GM21576 (cell line): Measurements from ENCODE around the gene PAXIP1.

ENCODE experiments used
- ATAC-seq: cut with Tn5 transposase; IDR thresholded peaks from one replicate; pipeline ENCODE4 v1.9.1; 2021; ENCODE audit warnings: mild to moderate bottlenecking, moderate library complexity; ENCODE audit not compliant: unreplicated experiment

The PAXIP1 gene

DNA sequence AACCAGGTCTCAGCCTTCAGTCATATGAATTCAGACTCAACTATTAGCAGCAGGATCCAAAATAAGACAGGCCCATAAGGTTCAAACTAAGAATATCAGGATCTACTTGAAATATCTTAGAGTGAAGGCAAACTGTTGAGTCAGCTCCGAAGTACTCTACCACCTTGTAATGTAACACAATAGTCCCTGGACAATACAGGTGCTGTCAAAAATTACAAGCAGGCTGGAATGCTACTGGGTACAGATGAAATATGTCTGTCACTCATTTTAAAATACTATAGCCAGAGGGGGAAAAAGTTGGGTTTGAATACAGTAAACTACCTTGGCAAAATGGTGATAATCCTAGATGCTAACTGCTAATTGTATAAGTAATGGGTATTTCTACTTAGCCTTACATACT lies 6.8 kb downstream of the PAXIP1 start:
- ATAC-seq, result no peak

DNA sequence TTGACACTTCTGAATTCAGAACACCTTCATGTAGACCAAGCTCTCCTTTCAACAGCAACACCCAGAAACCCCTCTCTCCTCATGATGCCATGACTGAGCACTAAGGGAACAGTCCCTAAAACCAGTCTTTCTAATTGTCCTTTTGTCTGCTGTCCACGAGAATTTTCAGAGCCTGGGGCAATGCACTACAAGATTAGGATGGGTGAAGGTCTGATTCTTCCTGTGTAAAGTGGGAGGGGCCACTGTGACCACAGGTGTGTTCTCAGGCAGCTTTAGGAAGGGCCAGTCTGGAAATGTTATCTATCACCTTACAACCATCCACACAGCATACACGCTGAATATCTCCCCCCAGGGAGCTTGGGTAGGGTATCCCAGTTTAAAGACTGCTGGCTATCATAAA lies 7.9 kb downstream of the PAXIP1 start:
- no peak for ATAC-seq

DNA sequence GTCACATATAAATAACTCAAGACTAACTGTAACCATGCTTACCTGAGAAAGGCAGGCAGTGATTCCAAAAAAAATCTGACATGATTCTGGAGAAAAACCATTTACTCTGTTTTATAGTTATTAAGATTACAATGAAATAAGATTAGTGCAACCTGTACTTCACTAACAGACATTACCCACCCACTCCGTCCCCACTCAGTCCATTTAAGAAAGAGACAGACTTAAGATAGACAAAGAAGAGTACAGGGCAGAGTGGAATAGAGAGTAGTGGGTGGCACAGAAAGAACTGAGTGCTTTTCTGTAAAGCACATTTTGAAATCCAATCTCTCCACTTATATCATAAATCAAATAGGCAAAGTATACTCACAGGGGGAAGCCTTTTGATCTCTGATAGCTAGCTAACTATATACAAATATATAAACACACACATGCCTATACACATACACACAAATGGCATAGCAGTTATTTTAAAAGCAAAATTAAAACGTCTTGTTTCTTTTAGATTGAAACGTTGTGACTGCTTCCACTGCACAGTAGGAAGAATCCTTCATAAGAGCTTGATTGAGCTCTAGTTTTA lies 11.9 kb downstream of the PAXIP1 start:
- ATAC-seq, result no peak

DNA sequence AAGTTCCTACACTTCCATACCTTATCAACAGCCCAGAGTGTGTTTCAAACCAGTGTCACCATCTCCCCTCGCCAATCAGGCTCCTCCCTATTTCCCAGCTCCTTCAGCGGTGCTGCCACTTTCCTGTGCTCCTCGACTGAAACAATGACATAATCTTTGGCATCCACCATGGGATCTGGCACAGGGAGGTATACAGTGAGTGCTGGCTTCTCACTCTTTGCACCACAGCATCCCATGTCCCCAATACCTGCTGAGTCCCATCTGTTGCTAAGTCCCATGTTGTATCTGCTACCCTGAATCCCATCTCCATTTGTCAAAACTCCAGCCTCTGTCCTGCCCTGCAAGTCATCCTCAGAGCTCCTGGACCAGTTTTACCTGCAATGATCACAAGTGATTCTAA lies 15.4 kb downstream of the PAXIP1 start:
- no peak for ATAC-seq

DNA sequence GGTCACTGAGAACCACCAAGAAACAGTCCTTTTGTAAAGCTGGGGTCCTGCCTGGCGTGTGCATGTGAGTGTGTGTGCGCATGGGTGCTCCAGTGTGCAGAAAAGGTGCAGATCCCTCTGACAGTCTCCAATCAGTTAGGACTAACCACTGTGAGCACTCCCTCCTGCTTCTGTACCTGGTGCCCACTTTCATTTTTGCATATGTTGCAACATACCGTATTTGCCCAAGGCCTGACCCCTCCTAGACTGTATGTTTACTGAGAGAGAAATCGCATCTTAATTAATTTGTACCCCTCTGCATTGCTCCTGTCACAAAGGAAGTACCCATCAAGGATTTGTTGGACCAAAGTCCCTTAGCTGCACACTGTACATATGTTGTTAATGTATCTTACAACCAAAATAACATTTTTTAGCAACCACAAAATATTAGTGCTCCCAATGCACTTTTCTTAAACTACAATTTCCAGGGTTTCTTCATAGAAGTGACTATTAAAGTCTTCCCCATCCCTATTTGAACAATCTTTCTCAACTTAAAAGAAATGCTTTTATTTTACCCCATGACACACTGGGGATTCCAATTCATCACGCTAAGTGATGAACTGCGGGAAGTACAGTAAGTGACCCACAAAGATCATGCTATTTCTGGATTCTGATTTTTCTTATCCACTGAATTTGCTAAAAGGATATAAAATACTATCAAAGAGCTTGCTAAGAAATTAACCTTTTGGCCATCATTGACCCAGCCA lies 16.6 kb downstream of the PAXIP1 start:
- ATAC-seq, result no peak

DNA sequence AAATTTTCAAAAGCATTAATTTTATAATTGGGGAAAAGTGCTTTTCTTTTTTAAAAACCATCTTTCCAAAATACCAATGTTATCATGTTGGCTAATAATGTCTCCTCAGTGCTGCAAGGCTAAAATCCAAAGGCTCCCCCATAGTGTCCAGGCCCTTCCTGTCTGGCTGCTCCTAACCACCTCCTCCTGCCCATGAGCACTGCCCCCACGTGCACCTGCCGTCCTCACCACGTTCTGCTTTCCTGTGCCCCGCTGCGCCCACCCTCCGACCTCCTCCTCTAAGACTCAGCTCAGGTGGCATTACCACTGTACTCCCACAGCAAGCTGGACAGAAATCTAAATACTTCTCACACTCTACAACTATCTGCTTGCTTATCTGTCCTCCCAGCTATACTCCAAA lies 17.7 kb downstream of the PAXIP1 start:
- ATAC-seq, result no peak

DNA sequence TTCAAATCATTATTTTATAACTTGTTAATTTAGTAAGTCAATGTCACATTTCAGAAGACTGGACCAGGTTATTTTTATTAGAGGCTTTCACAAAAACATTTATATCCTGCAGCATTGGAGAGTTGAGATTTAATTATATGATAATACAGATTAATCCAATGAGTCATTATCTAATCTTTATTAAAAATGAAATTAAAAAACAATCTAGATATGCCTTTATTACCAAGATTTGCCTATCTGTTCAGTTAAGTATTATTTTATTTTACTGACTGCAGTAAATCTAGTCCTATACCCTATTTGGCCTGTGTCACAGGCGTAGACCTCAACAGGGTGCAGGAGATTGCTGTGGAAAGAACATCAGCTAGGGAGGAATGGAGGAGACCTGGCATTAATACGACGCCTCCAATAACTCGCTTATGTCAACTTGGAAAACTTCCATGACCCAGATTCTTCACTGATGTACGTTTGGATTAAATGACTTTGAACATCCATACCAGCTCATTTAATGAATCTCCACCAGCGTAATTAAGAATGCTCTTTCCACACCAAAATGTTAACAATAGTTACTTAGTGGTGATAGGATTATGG lies 18.2 kb downstream of the PAXIP1 start:
- no peak for ATAC-seq

DNA sequence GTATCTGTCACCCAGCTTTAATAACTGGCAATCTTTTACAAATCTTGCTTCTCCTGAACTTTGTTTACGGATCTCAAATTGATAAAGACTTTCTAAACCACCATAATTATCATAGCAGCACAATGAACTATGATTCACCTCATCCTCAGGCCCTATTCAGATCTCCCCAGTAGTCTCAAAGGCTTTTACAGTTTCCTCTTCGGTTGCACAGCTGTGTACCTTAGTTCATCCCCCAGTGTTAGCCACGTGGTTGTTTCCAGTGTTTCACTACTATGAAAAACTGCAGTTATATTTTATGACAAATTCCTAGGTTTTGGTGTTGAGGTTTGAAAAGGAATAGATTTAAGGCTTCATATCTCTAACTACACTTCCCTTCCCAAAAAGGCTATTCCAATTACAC lies 24.9 kb downstream of the PAXIP1 start:
- ATAC-seq, result no peak

DNA sequence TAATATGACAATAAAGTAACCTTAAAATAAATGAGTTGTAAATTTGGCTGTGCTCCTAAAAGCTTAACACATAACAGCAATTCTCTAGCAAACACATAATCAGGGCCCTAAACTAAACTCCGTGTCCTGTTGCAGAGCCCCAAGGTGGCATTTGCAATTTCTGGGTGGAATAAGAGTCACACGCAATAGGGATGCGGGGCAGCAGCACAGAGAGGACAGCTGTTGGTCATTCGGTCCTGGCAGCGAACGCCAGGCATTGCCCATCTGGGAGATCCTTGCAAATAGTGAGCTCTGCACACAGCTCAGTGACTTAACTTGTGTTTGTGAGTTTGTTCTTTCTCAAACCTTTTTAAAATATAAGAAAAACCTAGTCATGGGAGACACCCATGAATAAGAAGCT lies 25.7 kb downstream of the PAXIP1 start:
- no peak for ATAC-seq

DNA sequence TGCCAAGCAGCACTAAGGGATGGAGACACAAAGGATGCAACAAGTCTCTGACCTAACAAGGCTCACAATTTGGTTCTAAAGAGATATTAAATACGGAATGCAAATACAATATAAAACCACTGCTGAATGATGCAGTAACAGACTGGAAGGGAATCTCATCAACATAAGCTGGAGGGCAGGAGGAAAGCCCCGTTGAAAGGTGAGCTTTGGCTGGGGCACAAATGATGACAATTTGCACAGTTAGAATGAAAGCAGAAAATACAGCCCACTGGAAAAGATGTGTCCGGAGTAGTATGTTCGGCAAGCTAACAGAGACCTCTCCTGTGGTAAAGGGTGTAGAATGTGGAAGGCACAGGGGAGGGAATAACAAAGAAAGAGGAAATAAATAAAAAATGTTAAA lies 26.1 kb downstream of the PAXIP1 start:
- ATAC-seq, result no peak

DNA sequence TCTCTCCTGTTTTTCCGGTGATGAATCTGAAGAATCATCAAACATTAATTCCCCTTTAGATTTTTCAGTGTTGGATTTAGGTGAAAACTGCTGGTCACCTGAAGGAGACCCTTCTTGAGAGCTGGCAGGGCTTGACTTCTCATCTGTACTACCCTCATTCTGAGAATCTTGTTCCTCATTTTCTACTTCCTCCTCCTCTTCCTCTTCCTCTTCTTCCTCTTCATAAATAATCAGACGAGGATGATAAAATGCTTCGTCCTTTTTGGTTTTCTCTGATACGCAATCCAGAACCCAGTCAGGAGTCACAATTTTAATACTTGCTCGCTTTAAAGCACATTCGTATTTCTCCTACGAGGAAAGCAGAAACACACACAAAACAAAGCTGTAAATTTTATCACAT lies 26.9 kb downstream of the PAXIP1 start:
- no peak for ATAC-seq

DNA sequence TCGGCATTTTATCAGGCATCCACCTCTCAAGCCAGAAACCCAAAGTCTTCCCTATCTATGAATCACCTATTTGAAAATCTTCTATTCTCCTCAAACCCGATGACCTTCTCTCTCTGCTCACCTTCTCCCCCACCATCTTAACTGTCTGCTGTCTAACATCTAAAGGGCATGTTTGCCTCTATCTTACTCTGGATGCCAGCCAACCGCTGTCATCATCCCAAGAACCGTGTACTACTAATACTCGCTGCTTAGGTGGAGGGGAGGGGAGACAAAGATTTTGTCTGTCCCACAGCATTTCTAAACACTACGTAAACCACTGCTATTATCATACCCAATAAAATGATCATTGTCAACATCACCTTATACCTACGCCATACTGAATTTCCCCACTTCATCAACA lies 29.5 kb downstream of the PAXIP1 start:
- ATAC-seq, result no peak

DNA sequence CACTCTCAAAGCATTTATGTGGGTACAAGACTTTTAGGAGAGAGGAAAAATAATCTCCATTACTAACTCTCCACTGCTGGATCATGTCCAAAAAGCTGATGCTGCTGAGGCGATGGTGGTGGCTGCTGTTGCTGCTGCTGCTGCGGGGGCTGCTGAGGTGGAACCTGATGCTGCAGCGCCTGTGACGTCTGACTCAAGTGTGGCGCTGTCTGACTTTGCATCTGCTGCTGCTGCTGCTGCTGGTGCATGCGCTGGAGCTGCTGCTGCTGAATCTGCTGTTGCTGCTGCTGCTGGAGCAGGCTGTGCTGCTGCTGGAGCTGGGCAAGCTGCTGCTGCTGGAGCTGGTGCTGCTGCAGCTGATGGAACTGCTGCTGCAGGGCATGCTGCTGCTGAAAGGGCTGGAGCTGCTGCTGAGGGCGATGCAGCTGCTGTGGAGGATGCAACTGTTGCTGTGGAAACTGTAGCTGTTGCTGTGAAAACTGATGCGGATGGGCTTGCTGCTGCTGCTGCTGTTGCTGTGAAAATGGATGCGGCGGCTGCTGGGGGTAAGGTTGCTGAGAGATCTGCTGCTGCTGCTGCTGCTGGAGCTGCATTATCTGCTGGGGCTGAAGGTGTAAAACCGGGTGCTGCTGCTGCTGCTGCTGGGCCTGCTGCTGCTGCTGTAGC lies 34.5 kb downstream of the PAXIP1 start:
- no peak for ATAC-seq

DNA sequence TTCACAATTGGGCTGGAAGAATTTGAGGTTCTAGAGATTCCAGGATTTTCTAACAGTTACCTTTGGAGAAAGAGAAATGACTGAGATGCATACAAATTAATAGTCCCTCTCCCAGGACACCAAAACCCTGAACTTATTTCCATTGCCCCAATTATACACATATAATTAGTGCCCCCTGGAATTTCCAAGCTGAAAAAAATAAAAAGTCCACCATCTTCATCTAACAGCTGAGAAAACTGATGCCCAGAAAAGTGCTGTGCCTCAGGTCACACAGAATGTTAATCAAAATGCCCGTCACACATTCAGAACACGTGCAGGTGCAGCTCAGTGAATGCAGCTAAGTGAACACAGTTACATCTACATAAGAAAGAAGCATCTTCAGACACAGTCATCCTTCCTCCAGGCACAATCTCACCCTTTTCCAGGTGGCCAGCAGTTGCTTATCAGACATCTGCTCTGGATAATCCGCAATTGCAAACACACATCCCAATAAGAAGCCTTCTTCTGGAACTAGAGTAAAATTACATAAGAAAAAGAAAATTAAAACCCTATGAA lies 35.4 kb downstream of the PAXIP1 start:
- no peak for ATAC-seq

DNA sequence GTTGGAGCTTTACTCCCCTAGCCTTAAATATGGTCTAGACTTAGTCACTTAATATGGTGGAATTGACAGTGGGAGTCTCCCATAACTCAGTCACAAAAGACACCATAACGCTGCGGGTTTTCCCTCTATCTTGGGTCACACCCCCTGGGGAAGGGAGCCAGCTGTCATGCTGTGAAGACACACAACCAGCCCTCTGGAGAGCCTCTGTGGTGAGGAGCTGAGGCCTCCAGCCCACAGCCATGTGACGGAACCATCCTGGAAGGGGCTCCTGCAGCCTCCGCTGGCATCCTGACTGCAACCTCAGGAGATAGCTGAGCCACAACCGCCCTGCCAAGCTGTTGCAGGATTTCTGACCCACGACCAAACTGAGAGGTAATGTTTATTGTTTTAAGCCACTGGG lies 37.9 kb downstream of the PAXIP1 start:
- no peak for ATAC-seq

DNA sequence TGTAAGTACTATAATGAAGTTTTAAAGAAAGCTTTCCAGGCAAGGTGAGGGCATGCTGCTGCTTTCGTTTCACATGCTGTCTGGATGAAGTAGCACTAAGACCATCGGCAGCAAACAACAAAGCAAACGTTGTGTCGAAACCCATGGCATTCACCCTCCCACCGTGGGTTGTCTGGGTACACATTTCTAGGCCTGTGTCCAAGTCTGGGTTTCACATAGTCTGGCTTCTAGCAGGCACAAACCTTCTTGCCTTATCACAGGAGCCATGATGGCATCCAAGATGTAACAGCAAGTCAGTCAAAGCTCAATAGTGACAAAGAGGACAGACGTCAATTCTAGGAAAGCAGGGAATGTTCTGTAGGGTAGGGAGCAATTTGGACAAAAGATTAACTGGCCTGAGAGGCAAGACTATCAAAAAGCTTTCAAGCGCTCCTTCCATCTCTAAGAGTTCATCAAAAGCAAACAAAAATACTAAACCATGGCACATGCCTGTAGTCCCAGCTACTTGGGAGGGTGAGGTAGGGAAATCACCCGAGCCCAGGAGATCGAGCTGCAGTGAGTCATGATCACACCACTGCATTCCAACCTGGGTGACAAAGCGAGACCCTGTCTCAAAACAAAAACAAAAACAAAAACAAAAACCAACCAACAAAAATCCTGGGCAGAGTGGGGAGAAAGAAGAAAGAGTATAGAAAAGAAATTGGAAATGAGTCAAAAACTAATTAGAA lies 42.7 kb downstream of the PAXIP1 start:
- ATAC-seq, result no peak

DNA sequence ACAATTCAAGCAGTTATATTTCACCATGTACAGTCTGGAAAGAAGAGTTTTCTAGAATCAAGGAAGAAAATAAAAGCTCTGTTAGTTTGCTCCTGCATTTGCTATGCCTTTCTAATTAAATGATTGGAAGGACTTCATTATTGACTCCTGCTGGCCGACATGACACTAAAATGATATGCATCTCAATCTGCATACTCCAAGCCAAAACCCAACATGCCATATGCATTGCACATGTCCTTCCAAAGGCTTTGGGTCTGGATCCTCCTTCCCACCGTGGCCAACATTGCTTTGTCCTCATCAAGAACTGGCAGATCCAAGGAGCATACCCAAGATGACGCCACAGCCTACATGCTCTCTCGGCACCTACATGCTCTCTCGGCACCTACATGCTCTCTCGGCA lies 46.5 kb downstream of the PAXIP1 start:
- no peak for ATAC-seq

DNA sequence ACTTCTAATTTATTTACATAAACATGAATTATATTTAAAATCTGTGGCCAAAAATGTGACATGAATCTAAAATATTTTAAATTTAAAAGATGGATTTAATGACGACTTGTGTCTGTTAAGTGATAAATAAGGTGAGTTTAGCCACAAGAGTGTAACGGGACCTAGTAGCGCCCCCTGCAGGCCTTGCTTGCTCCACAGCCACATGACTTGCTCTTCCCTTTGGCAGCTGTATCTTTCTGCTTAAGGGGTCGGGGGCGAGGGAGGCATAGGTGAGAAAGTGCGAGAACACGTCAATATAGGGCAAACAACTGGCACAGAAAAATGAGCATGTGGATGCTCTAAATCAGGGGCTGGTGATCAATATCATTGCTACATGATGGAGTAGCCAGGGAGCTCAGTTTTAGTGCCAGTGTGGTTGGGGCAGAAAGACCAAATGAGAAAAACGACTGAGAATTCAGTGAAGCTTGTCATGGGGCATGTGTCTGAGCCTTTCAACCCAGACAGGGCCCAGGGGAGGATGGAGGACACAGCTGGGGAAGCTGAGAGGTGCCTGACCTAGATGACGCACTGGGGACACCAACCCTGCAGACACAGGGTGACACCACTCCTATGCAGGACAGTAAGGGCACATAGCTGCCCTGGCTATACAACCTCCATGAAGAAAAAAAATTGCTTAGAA lies 49.8 kb downstream of the PAXIP1 start:
- ATAC-seq, result peak; percentile 62

DNA sequence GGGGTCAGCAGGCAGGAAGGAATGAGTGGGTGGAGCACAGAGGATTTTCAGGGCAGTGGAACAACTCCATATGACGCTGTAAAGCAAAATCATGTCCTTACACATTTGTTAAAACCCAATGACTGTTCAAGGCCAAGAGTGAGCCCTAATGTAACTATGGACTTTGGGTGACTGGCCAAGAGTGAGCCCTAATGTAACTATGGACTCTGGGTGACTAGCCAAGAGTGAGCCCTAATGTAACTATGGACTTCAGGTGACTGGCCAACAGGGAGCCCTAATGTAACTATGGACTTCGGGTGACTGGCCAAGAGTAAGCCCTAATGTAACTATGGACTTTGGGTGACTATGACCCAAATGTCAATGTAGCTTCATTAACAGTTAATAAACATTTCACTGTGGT lies 52.0 kb downstream of the PAXIP1 start:
- ATAC-seq, result no peak

DNA sequence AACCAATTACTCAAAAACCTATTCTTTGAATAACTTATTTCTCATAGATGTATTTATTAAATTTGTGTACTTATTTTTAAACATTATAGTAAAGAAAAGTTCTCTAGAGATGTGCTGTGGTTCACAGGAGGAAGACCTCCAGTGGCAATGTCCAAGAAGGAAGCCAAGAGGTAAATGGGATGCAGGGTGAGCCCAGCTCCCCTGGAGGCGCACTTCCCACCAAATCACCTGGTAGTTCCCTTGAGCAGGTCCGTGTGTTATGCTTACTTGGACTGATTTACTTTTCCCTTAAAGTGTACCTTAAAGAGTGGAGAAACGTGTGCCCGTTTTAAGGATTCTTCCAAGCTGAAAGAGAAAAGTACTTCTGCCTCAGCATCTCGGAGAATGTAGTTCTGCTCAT lies 55.3 kb downstream of the PAXIP1 start:
- ATAC-seq, result no peak

DNA sequence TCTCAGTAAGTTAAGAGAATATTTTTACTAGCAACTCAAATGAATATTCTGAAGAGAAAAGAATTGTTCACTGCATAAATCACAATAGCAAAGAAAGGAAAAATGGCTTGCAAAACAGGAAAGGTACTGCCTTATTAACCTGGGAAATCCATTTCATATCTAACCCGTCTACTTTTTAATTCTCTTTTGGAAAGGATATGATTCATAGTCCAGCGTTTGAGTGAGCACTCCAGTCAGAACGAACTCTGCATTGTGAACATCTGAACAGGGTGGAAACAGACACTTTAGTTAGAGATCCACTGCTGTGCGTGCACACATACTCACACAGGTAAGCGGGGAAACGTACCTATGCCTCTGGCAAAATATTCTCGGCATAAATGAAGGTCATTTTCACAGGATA lies 56.8 kb downstream of the PAXIP1 start:
- ATAC-seq, result no peak
